Heart left ventricle (tissue), 13 donors: Measurements from ENCODE around the gene GRM8.

Experiments used
- POLR2A ChIP-seq, 2 donors: fragments of 450-650 bp; IDR thresholded peaks; one replicate each; pipeline ENCODE4 v1.6.1; 2017; ENCODE audit warnings: antibody characterized with exemption in 2 of 2, mild to moderate bottlenecking in 2 of 2, moderate library complexity in 2 of 2
- TF ChIP-seq, protein P1 (sequence below), 12 donors: fragments of 200-600 bp; sonication (generic) in 4 of 12; IDR thresholded peaks; one replicate each; pipeline versions ENCODE4 v1.5.0 to v1.8.0; 2018 to 2022; ENCODE audit warnings: antibody characterized with exemption in 12 of 12, mild to moderate bottlenecking in 5 of 12
- donor health status: ischemic (EF 13 %, LVEDD 7.1; RV severe dilation, severe dysfunction).
- donor health status: DM: no; HTN: yes; CAD: no.
- donor health status: DM: no; HTN: no; CAD: no.
- donor health status: ischemic (EF 25% LVEDD 6.9; RV normal size, moderate dysfunction).
- donor health status: ischemic (EF 25% LVEDD 5.7; RV mildly dilated, moderate dysfunction).
- donor health status: ischemic (EF 35%, LVEDD 5.7; RV mildly dilated, moderate dysfunction).
- donor health status: nonischemic (EF 11% LVEDD 7.7; RV severe dilation, severe dysfunction).
- donor health status: DM: yes; HTN: yes; CAD: no.
- donor health status: PGD.
- donor health status: ischemic (EF 29% LVEDD 5.4; RV normal size, mild dysfunction).
- donor health status: nonischemic (EF 23%, LVEDD 6.1; RV moderate dilation, normal function).

DNA sequence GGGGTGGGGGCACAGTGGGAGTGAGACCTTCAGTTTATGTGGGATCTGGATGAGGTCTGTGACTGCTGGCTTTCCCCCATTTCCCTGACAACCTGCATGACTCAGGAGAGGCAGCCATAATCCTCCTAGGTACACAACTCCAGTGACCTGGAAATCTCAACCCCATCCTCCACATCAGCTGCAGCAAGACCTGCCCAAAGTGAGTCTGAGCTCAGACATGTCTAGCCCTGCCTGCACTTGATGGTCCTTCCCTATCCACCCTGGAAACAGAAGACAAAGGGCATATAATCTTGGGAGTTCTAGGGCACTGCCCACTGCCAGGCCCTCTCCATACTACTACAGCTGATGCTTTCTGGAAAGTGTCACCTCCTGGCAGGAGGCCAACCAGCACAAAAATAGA is 75.6 kb downstream of the GRM8 start:
- no peak for TF ChIP-seq POLR2A (IDR thresholded peaks at IDR 0.05)
- TF ChIP-seq, protein P1, sequence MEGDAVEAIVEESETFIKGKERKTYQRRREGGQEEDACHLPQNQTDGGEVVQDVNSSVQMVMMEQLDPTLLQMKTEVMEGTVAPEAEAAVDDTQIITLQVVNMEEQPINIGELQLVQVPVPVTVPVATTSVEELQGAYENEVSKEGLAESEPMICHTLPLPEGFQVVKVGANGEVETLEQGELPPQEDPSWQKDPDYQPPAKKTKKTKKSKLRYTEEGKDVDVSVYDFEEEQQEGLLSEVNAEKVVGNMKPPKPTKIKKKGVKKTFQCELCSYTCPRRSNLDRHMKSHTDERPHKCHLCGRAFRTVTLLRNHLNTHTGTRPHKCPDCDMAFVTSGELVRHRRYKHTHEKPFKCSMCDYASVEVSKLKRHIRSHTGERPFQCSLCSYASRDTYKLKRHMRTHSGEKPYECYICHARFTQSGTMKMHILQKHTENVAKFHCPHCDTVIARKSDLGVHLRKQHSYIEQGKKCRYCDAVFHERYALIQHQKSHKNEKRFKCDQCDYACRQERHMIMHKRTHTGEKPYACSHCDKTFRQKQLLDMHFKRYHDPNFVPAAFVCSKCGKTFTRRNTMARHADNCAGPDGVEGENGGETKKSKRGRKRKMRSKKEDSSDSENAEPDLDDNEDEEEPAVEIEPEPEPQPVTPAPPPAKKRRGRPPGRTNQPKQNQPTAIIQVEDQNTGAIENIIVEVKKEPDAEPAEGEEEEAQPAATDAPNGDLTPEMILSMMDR (IDR thresholded peaks at IDR 0.05), result no peak
